PC-3 (cell line): ENCODE measurements around the gene MAP3K21. TPM values are rescaled to one million over a fixed set of nuclear protein-coding genes. Genes with fewer than 3 reads are reported as not detected.

Source experiments
- ATAC-seq: fragments of 200-7000 bp; cut with Tn5 transposase; 2 replicates; pipeline ENCODE4 v1.9.1; 2020; ENCODE audit warnings: mild to moderate bottlenecking, moderate library complexity
- BruUV-seq: library from RNA; stranded (reverse); fragments of 400-500 nt; replicated peaks from 2 replicates; lab custom pipeline; 2021; lab: Mats Ljungman, UMichigan
- CTCF ChIA-PET: fragments of 300-600 bp; sonication (Branson Sonifier 250); formaldehyde crosslinking; loops from one replicate; lab custom pipeline; 2022; ENCODE audit warnings: antibody characterized with exemption; lab: Charles Lee
- POLR2A ChIA-PET: fragments of 300-600 bp; sonication (Branson Sonifier 250); formaldehyde crosslinking; loops from one replicate; lab custom pipeline; 2022; ENCODE audit warnings: antibody characterized with exemption; ENCODE audit not compliant: unreplicated experiment; lab: Charles Lee
- DNase-seq: peaks from one replicate; pipeline ENCODE4 v3.0.0-alpha.2; 2015
- H2AFZ ChIP-seq: fragments of 300-600 bp; sonication (generic); 2 replicates; pipeline ENCODE4 v1.6.0; 2016; ENCODE audit warnings: antibody characterized with exemption, low read length
- H3F3A ChIP-seq: fragments of 300-600 bp; sonication (generic); one replicate; pipeline ENCODE4 v1.6.0; 2017; ENCODE audit warnings: antibody characterized with exemption, low read length, control low read depth, mild to moderate bottlenecking; ENCODE audit not compliant: unreplicated experiment
- H3K27ac ChIP-seq: fragments of 300-600 bp; sonication (generic); 2 replicates; pipeline ENCODE4 v1.5.1; 2016; ENCODE audit warnings: mild to moderate bottlenecking, low read length
- H3K27me3 ChIP-seq: fragments of 300-600 bp; sonication (generic); 2 replicates; pipeline ENCODE4 v1.6.1; 2016; ENCODE audit warnings: low read length, mixed read lengths
- H3K36me3 ChIP-seq: fragments of 300-600 bp; sonication (generic); 2 replicates; pipeline ENCODE4 v1.6.1; 2016; ENCODE audit warnings: low read depth, mixed run types, low read length, mixed read lengths
- H3K4me1 ChIP-seq: fragments of 300-600 bp; sonication (generic); 2 replicates; pipeline ENCODE4 v1.5.1; 2016; ENCODE audit warnings: low read length; ENCODE audit not compliant: insufficient read depth
- H3K4me2 ChIP-seq: fragments of 300-600 bp; sonication (generic); 2 replicates; pipeline ENCODE4 v1.6.0; 2016; ENCODE audit warnings: low read length
- H3K4me3 ChIP-seq: fragments of 300-600 bp; sonication (generic); 2 replicates; pipeline ENCODE4 v1.5.1; 2016; ENCODE audit warnings: mild to moderate bottlenecking, low read length, mixed read lengths
- H3K79me2 ChIP-seq: fragments of 300-600 bp; sonication (generic); 2 replicates; pipeline ENCODE4 v1.6.1; 2017; ENCODE audit warnings: low read length, mixed read lengths
- H3K9ac ChIP-seq: fragments of 300-600 bp; sonication (generic); 2 replicates; pipeline ENCODE4 v1.6.0; 2016; ENCODE audit warnings: mild to moderate bottlenecking, low read length
- H3K9me2 ChIP-seq: fragments of 300-600 bp; sonication (generic); replicated peaks from 2 replicates; pipeline ENCODE4 v1.6.1; 2016; ENCODE audit warnings: mixed run types, low read length, mixed read lengths
- H3K9me3 ChIP-seq: fragments of 300-600 bp; sonication (generic); 2 replicates; pipeline ENCODE4 v1.6.1; 2016; ENCODE audit warnings: low read length, mixed read lengths
- H4K20me1 ChIP-seq: fragments of 300-600 bp; sonication (generic); 2 replicates; pipeline ENCODE4 v1.6.1; 2016; ENCODE audit warnings: low read length, mixed read lengths
- CTCF ChIP-seq: fragments of 300-600 bp; sonication (generic); conservative IDR thresholded peaks from 2 replicates; pipeline ENCODE4 v1.5.1; 2017; ENCODE audit warnings: antibody characterized with exemption, low read depth, mild to moderate bottlenecking, low read length
- EZH2 ChIP-seq: fragments of 300-600 bp; sonication (generic); IDR thresholded peaks from one replicate; pipeline ENCODE4 v1.6.1; 2017; ENCODE audit warnings: antibody characterized with exemption, mild to moderate bottlenecking, low read length; ENCODE audit not compliant: unreplicated experiment
- EZH2phosphoT487 ChIP-seq: fragments of 300-600 bp; sonication (generic); IDR thresholded peaks from 2 replicates; pipeline ENCODE4 v1.6.1; 2018; ENCODE audit warnings: mild to moderate bottlenecking, antibody characterized with exemption, low read length, borderline replicate concordance
- intact Hi-C: fragments of 100-400 bp; cut with micrococcal nuclease; formaldehyde crosslinking; loops from 2 replicates; pipeline ENCODE4 v1.9.0; 2023
- total RNA-seq: library from RNA; depleted of rRNA; stranded (reverse); fragments of >200 nt; gene quantifications from 2 replicates; pipeline ENCODE4 v1.2.3, GENCODE V29; 2014

The MAP3K21 gene
- total RNA-seq, 1 experiment from 2014 or later = 13.7 TPM

- ATAC-seq (no peak), DNase-seq (no peak)
- Histone ChIP-seq H3F3A (no peaks in the 10 kb centered on the region), H3K27ac (no peak overlapping the region), H3K4me2 (no peak overlapping the region), H3K36me3 (peaks cover 17% of the 10 kb centered on the region; the same call in 1 of the 2 replicates), H2AFZ (no peak overlapping the region), H3K9me2 (no peaks in the 10 kb centered on the region), H3K4me3 (no peak overlapping the region), H3K79me2 (no peaks in the 10 kb centered on the region), H3K27me3 (no peaks in the 10 kb centered on the region), H4K20me1 (no peaks in the 10 kb centered on the region), H3K4me1 (peaks cover 6% of the 10 kb centered on the region), H3K9ac (no peak overlapping the region), H3K9me3 (no peaks in the 10 kb centered on the region)
- ChIA-PET CTCF (no interaction called here), POLR2A (no interaction called here)
- no TSS peak for BruUV-seq
- intact Hi-C loops = no loop called here
- TF ChIP-seq EZH2 = no peak
- TF ChIP-seq CTCF = no peak
- no peak for TF ChIP-seq EZH2phosphoT487
These were observed 52.4 kb downstream of the MAP3K21 start for GRCh38 chr1:233379869-233380438.

- H3K27ac ChIP-seq = no peak overlapping the region
- no peak for TF ChIP-seq CTCF
- no peak for TF ChIP-seq EZH2phosphoT487
- TF ChIP-seq EZH2 = no peak
- no peak overlapping the region for H3K4me3 ChIP-seq
- BruUV-seq = no TSS peak
- no peaks in the 10 kb centered on the region for H3K27me3 ChIP-seq
- no peak overlapping the region for H2AFZ ChIP-seq
- H3K9me2 ChIP-seq = no peaks in the 10 kb centered on the region
- H3K36me3 ChIP-seq = peaks cover 17% of the 10 kb centered on the region; the same call in 1 of the 2 replicates
- H3K4me1 ChIP-seq = peaks cover 11% of the 10 kb centered on the region
- H4K20me1 ChIP-seq = no peaks in the 10 kb centered on the region
- POLR2A ChIA-PET = no interaction called here
- no peak overlapping the region for H3K9ac ChIP-seq
- no peaks in the 10 kb centered on the region for H3K79me2 ChIP-seq
- peak; percentile 64 for DNase-seq
- H3K4me2 ChIP-seq = no peak overlapping the region
- intact Hi-C loops = no loop called here
- ATAC-seq = peak; percentile 89
- H3K9me3 ChIP-seq = no peaks in the 10 kb centered on the region
- H3F3A ChIP-seq = no peaks in the 10 kb centered on the region
- CTCF ChIA-PET = interaction anchor here (1.0 kb wide), 1 partner anchor 28 kb away, joined by 3 read pairs; no protein-coding TSS in a partner anchor
These were observed 54.3 kb downstream of the MAP3K21 start for GRCh38 chr1:233381806-233382205.

GRCh38 chr1:233383984-233384383 is 56.5 kb downstream of the MAP3K21 start:
- no peak overlapping the region for H3K4me2 ChIP-seq
- TF ChIP-seq EZH2phosphoT487 (no peak), EZH2 (no peak)
- no peaks in the 10 kb centered on the region for H3F3A ChIP-seq
- H3K27me3 ChIP-seq = no peaks in the 10 kb centered on the region
- H3K9me3 ChIP-seq = no peaks in the 10 kb centered on the region
- CTCF ChIA-PET = no interaction called here
- no peak overlapping the region for H2AFZ ChIP-seq
- BruUV-seq = no TSS peak
- intact Hi-C loops = no loop called here
- H3K9ac ChIP-seq = no peak overlapping the region
- H3K27ac ChIP-seq = no peak overlapping the region
- H3K79me2 ChIP-seq = no peaks in the 10 kb centered on the region
- no peak for ATAC-seq
- DNase-seq = no peak
- H4K20me1 ChIP-seq = no peaks in the 10 kb centered on the region
- peaks cover 17% of the 10 kb centered on the region; the same call in 1 of the 2 replicates for H3K36me3 ChIP-seq
- H3K4me3 ChIP-seq = no peak overlapping the region
- H3K4me1 ChIP-seq = peaks cover 11% of the 10 kb centered on the region
- no peaks in the 10 kb centered on the region for H3K9me2 ChIP-seq
- POLR2A ChIA-PET = no interaction called here
